K562 (cell line): ENCODE data around the gene CLTA. TPM values are rescaled to one million over a fixed set of nuclear protein-coding genes. Genes with fewer than 3 reads are reported as not detected.

Source experiments
- ATF1 ChIP-seq, 2 experiments: fragments of 450-650 bp in 1 of 2; IDR thresholded peaks; 2 replicates each; pipeline ENCODE4 v1.6.1; 2016; ENCODE audit warnings: missing compliant biosample characterization in 1 of 2, missing genetic modification characterization in 1 of 2
- BACH1 ChIP-seq: fragments of 200-800 bp; sonication (Bioruptor generic); IDR thresholded peaks from 2 replicates; pipeline ENCODE4 v1.6.1; 2016; ENCODE audit warnings: missing genetic modification characterization, missing compliant biosample characterization
- CC2D1A ChIP-seq: fragments of 450-650 bp; IDR thresholded peaks from 2 replicates; pipeline ENCODE4 v1.6.1; 2017; ENCODE audit warnings: mild to moderate bottlenecking
- CHD2 ChIP-seq: IDR thresholded peaks from 2 replicates; pipeline ENCODE4 v1.6.1; 2011; ENCODE audit warnings: low read depth, low read length
- CXXC5 ChIP-seq: fragments of 250-450 bp; sonication (Bioruptor Pico); IDR thresholded peaks from 2 replicates; pipeline ENCODE4 v1.8.0; 2022; ENCODE audit warnings: inconsistent platforms, mild to moderate bottlenecking, moderate library complexity
- FOSL1 ChIP-seq: fragments of 200-800 bp; sonication (Bioruptor generic); conservative IDR thresholded peaks from 2 replicates; pipeline ENCODE4 v1.6.1; 2016; ENCODE audit warnings: missing genetic modification characterization, missing compliant biosample characterization
- GABPB1 ChIP-seq: sonication (generic); formaldehyde crosslinking; IDR thresholded peaks from 2 replicates; pipeline ENCODE4 v1.8.0; 2022; ENCODE audit warnings: mild to moderate bottlenecking, missing genetic modification reagents
- HCFC1 ChIP-seq: IDR thresholded peaks from 2 replicates; pipeline ENCODE4 v1.6.1; 2012; ENCODE audit warnings: low read depth, low read length, improper control_type of control experiment
- KLF6 ChIP-seq: fragments of 250-450 bp; sonication (Bioruptor Pico); IDR thresholded peaks from 2 replicates; pipeline ENCODE4 v1.4.0; 2020; ENCODE audit warnings: mild to moderate bottlenecking, moderate library complexity, borderline replicate concordance
- LARP7 ChIP-seq: fragments of 450-650 bp; IDR thresholded peaks from 2 replicates; pipeline ENCODE4 v1.6.1; 2016
- NFYB ChIP-seq: IDR thresholded peaks from 2 replicates; pipeline ENCODE4 v1.6.1; 2011; ENCODE audit warnings: mild to moderate bottlenecking, moderate library complexity; ENCODE audit not compliant: insufficient read length; ENCODE audit errors: extremely low read depth
- PHB2 ChIP-seq: fragments of 450-650 bp; IDR thresholded peaks from 2 replicates; pipeline ENCODE4 v1.6.1; 2017; ENCODE audit warnings: low read depth
- PML ChIP-seq: IDR thresholded peaks from 2 replicates; pipeline ENCODE4 v1.6.1; 2012; ENCODE audit warnings: low read length, inconsistent platforms
- RBBP5 ChIP-seq: fragments of 200-600 bp; sonication (generic); IDR thresholded peaks from 2 replicates; pipeline ENCODE4 v1.6.1; 2012; ENCODE audit warnings: borderline replicate concordance, mild to moderate bottlenecking, low read length, control low read depth, inconsistent platforms; ENCODE audit not compliant: insufficient read depth, poor library complexity, severe bottlenecking
- TBP ChIP-seq: optimal IDR thresholded peaks from 2 replicates; pipeline ENCODE3; 2011; ENCODE audit warnings: low read depth, low read length, improper control_type of control experiment
- XRCC5 ChIP-seq: fragments of 200-400 bp; formaldehyde crosslinking; IDR thresholded peaks from 2 replicates; pipeline ENCODE4 v1.6.1; 2017; ENCODE audit warnings: low read depth, mild to moderate bottlenecking, low read length
- YY1 ChIP-seq, 3 experiments: IDR thresholded peaks; 2 replicates each; pipeline ENCODE4 v1.6.1; 2011; ENCODE audit warnings: low read length in 2 of 3, mild to moderate bottlenecking in 2 of 3, moderate library complexity in 2 of 3, borderline replicate concordance in 1 of 3, control low read depth in 1 of 3, low read depth in 1 of 3; ENCODE audit not compliant: insufficient read depth in 3 of 3, insufficient replicate concordance in 2 of 3, control insufficient read depth in 1 of 3, insufficient read length in 1 of 3; ENCODE audit errors: extremely low read depth in 1 of 3
- ZFX ChIP-seq: sonication (generic); formaldehyde crosslinking; IDR thresholded peaks from 2 replicates; pipeline ENCODE4 v1.8.0; 2022; ENCODE audit warnings: mild to moderate bottlenecking, missing genetic modification reagents, moderate library complexity
- ZNF239 ChIP-seq: fragments of 250-450 bp; sonication (Bioruptor Pico); IDR thresholded peaks from 2 replicates; pipeline ENCODE4 v1.4.0; 2020; ENCODE audit warnings: mild to moderate bottlenecking
- ZNF76 ChIP-seq: fragments of 250-450 bp; sonication (Bioruptor Pico); IDR thresholded peaks from 2 replicates; pipeline ENCODE4 v1.4.0; 2020; ENCODE audit warnings: mild to moderate bottlenecking, moderate library complexity, borderline replicate concordance
- ZNF778 ChIP-seq: fragments of 450-650 bp; formaldehyde crosslinking; IDR thresholded peaks from 2 replicates; pipeline ENCODE4 v1.4.0; 2020; ENCODE audit warnings: mild to moderate bottlenecking, moderate library complexity
- polyA plus RNA-seq, 8 experiments: library from polyadenylated mRNA; depleted of rRNA in 4 of 8; stranded (reverse) in 5 of 8; unstranded in 3 of 8; fragments of >200 nt; fragmentation: Nextera tagmentation in 2 of 8; fragmentation: Illumina TruSeq in 1 of 8; extraction: Ambion mirVana in 2 of 8; extraction: Trizol in 1 of 8; gene quantifications; 2 replicates each; pipeline versions ENCODE4 v1.2.1 to v1.2.3, GENCODE V29; 2011 to 2014; ENCODE audit warnings: inconsistent platforms in 1 of 8, missing spikeins in 1 of 8
- total RNA-seq, 7 experiments: library from RNA; depleted of rRNA in 6 of 7; stranded (reverse); fragments of >200 nt in 6 of 7; fragmentation: Illumina TruSeq in 2 of 7; extraction: Trizol in 2 of 7; gene quantifications; 2 replicates each; pipeline versions ENCODE4 v1.2.1 to v1.2.3, GENCODE V29; 2011 to 2021; ENCODE audit warnings: low replicate concordance in 1 of 7
- TF ChIP-seq, protein P1 (sequence below): sonication (generic); formaldehyde crosslinking; IDR thresholded peaks from 2 replicates; pipeline ENCODE4 v1.8.0; 2022; ENCODE audit warnings: mild to moderate bottlenecking, missing genetic modification reagents
- TF ChIP-seq, protein P2 (sequence below): fragments of 450-650 bp; IDR thresholded peaks from 2 replicates; pipeline ENCODE4 v1.6.1; 2016
- TF ChIP-seq, protein P3 (sequence below): fragments of 450-650 bp; formaldehyde crosslinking; IDR thresholded peaks from 2 replicates; pipeline ENCODE4 v1.4.0; 2020; ENCODE audit warnings: mild to moderate bottlenecking, moderate library complexity

The CLTA gene
- total and polyA plus RNA-seq, 9 of the 15 experiments (the other 6 are each of a cell fraction or from before 2014, with no cell fraction given): 37.8 to 219 (median 144) TPM

DNA sequence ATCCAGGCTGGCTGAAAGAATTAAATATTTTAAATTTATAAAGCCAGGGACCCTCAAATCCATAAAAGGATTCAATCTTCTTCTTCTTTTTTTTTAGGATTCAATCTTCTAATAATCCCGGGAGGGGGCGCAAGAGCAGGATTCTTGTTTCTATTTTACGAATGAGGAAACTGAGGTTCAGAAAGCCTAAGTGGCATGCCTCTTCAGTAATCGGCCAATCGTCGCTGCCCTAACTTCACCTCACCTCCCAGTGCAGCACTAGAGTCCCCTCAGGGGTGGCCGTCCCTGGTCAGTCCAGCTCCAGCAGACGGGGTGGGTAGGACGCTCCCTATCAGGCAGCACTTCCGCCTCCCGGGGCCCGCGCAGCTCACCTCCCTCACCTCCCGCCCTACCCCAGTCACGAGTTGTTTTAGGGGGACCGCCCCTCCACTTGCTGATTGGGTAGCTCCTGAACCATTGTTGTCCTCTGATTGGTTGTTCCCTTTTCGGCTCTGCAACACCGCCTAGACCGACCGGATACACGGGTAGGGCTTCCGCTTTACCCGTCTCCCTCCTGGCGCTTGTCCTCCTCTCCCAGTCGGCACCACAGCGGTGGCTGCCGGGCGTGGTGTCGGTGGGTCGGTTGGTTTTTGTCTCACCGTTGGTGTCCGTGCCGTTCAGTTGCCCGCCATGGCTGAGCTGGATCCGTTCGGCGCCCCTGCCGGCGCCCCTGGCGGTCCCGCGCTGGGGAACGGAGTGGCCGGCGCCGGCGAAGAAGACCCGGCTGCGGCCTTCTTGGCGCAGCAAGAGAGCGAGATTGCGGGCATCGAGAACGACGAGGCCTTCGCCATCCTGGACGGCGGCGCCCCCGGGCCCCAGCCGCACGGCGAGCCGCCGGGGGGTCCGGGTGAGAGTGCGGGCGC, at the start of gene CLTA (continued):
- TF ChIP-seq RBBP5 (peak; percentile 90), YY1 (IDR thresholded peaks at IDR 0.05; ENCODE audit: borderline replicate concordance in 1 of 3, control insufficient read depth in 1 of 3, extremely low read depth in 1 of 3, insufficient read depth in 3 of 3, insufficient read length in 1 of 3, insufficient replicate concordance in 2 of 3, low read depth in 1 of 3, low read length in 2 of 3) (peak in 2 of 3 experiments; percentile 8 to 50), HCFC1 (peak; percentile 48), GABPB1 (CRISPR knock-in tag) (peak; percentile 83; the same call in 1 of the 2 replicates), PHB2 (no peak), CC2D1A (0 out of 2 replicates have a peak, but pooled peaks have one; percentile 42), ZNF239 (no peak), TBP (peak; percentile 78), KLF6 (no peak), CHD2 (no peak), NFYB (peak; percentile 78), ZNF76 (CRISPR knock-in tag) (no peak), BACH1 (no peak), PML (peak; percentile 73), ATF1 (CRISPR knock-in tag; IDR thresholded peaks at IDR 0.05) (no peak), ATF1 (tag; IDR thresholded peaks at IDR 0.05) (peak; percentile 63), ZNF778 (no peak), LARP7 (no peak), ZFX (CRISPR knock-in tag) (peak; percentile 72), FOSL1 (tag) (no peak), CXXC5 (CRISPR knock-in tag) (0 out of 2 replicates have a peak, but pooled peaks have one; percentile 52), XRCC5 (no peak)
- TF ChIP-seq, protein P1, sequence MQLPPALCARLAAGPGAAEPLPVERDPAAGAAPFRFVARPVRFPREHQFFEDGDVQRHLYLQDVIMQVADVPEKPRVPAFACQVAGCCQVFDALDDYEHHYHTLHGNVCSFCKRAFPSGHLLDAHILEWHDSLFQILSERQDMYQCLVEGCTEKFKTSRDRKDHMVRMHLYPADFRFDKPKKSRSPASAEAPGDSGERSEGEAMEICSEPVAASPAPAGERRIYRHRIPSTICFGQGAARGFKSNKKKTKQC: 0 out of 2 replicates have a peak, but pooled peaks have one; percentile 21
- TF ChIP-seq, protein P2, sequence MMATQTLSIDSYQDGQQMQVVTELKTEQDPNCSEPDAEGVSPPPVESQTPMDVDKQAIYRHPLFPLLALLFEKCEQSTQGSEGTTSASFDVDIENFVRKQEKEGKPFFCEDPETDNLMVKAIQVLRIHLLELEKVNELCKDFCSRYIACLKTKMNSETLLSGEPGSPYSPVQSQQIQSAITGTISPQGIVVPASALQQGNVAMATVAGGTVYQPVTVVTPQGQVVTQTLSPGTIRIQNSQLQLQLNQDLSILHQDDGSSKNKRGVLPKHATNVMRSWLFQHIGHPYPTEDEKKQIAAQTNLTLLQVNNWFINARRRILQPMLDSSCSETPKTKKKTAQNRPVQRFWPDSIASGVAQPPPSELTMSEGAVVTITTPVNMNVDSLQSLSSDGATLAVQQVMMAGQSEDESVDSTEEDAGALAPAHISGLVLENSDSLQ: 0 out of 2 replicates have a peak, but pooled peaks have one; percentile 29
- TF ChIP-seq, protein P3, sequence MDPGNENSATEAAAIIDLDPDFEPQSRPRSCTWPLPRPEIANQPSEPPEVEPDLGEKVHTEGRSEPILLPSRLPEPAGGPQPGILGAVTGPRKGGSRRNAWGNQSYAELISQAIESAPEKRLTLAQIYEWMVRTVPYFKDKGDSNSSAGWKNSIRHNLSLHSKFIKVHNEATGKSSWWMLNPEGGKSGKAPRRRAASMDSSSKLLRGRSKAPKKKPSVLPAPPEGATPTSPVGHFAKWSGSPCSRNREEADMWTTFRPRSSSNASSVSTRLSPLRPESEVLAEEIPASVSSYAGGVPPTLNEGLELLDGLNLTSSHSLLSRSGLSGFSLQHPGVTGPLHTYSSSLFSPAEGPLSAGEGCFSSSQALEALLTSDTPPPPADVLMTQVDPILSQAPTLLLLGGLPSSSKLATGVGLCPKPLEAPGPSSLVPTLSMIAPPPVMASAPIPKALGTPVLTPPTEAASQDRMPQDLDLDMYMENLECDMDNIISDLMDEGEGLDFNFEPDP (CRISPR knock-in tag): no peak
